SK-MEL-5 (cell line): ENCODE data around the gene MTMR2. TPM values are rescaled to one million over a fixed set of nuclear protein-coding genes. Genes with fewer than 3 reads are reported as not detected.
"Not testable (repeated sequence)": the region's sequence is repeated elsewhere in the genome, so short reads cannot be mapped to it uniquely, and the experiment has no call there.

Experiments
- DNase-seq: peaks from one replicate; pipeline ENCODE4 v3.0.0-alpha.2; 2016; ENCODE audit warnings: low read depth, low spot score
- in situ Hi-C: cut with HindIII; loops from 2 replicates; pipeline ENCODE4 v1.10.0; 2016; ENCODE audit warnings: low sequenced_read_pairs, high pct_unique_total_duplicates, low pct_unique_long_range_greater_than_20kb
- total RNA-seq: library from RNA; depleted of rRNA; stranded (reverse); fragments of >200 nt; shearing (Covaris generic); gene quantifications from 2 replicates; pipeline ENCODE4 v1.2.3, GENCODE V29; 2014

MTMR2 gene
- total RNA-seq, 1 experiment from 2014 or later = 17.8 TPM

- in situ Hi-C loops = no loop called here
These were observed 28.1 kb downstream of the MTMR2 start for GRCh38 chr11:95895815-95896214.

GRCh38 chr11:95892892-95893570 lies 30.9 kb downstream of the MTMR2 start:
- in situ Hi-C loops = no loop called here
- DNase-seq = no peak

More at GRCh38 chr11:95895815-95896214, 28.1 kb downstream of the MTMR2 start:
- no peak for DNase-seq

GRCh38 chr11:95892492-95892891 lies 31.4 kb downstream of the MTMR2 start:
- DNase-seq = no peak

GRCh38 chr11:95891423-95892170 lies 32.3 kb downstream of the MTMR2 start:
- DNase-seq = no peak
- in situ Hi-C loops = no loop called here

More at GRCh38 chr11:95892492-95892891, 31.4 kb downstream of the MTMR2 start:
- in situ Hi-C loops = no loop called here

- in situ Hi-C loops = no loop called here
These were observed 35.1 kb downstream of the MTMR2 start for GRCh38 chr11:95888852-95889251.

GRCh38 chr11:95888439-95888838 lies 35.5 kb downstream of the MTMR2 start:
- in situ Hi-C loops = no loop called here
- no peak for DNase-seq

More at GRCh38 chr11:95888852-95889251, 35.1 kb downstream of the MTMR2 start:
- no peak for DNase-seq

- in situ Hi-C loops = no loop called here
- DNase-seq = no peak
These were observed 37.4 kb downstream of the MTMR2 start for GRCh38 chr11:95886462-95886861.

- in situ Hi-C loops = no loop called here
- no peak for DNase-seq
These were observed 39.1 kb downstream of the MTMR2 start for GRCh38 chr11:95884802-95885201.

- in situ Hi-C loops = no loop called here
- peak; percentile 25 for DNase-seq
These were observed 39.5 kb downstream of the MTMR2 start for GRCh38 chr11:95884376-95884775.

GRCh38 chr11:95883381-95883780 lies 40.5 kb downstream of the MTMR2 start:
- DNase-seq = no peak
- in situ Hi-C loops = no loop called here

GRCh38 chr11:95877291-95877690 lies 46.6 kb downstream of the MTMR2 start:
- DNase-seq = no peak
- in situ Hi-C loops = no loop called here

- in situ Hi-C loops, DNase-seq: not testable (repeated sequence)
These were observed 53.0 kb downstream of the MTMR2 start for GRCh38 chr11:95870877-95871276.

GRCh38 chr11:95867105-95867504 lies 56.8 kb downstream of the MTMR2 start:
- in situ Hi-C loops = no loop called here
- no peak for DNase-seq

GRCh38 chr11:95863486-95864140 lies 60.3 kb downstream of the MTMR2 start:
- no peak for DNase-seq
- in situ Hi-C loops = no loop called here

GRCh38 chr11:95860024-95860423 lies 63.9 kb downstream of the MTMR2 start:
- in situ Hi-C loops, DNase-seq: not testable (repeated sequence)

- DNase-seq = not testable (repeated sequence)
These were observed 69.5 kb downstream of the MTMR2 start for GRCh38 chr11:95854362-95854761.

GRCh38 chr11:95853862-95854261 lies 70.0 kb downstream of the MTMR2 start:
- in situ Hi-C loops = no loop called here

More at GRCh38 chr11:95854362-95854761, 69.5 kb downstream of the MTMR2 start:
- in situ Hi-C loops = not testable (repeated sequence)

GRCh38 chr11:95853138-95853537 lies 70.8 kb downstream of the MTMR2 start:
- no peak for DNase-seq
- in situ Hi-C loops = no loop called here

More at GRCh38 chr11:95853862-95854261, 70.0 kb downstream of the MTMR2 start:
- no peak for DNase-seq
